HepG2 (cell line): Measurements from ENCODE around the gene GPR156. TPM values are rescaled to one million over a fixed set of nuclear protein-coding genes. Genes with fewer than 3 reads are reported as not detected.

ENCODE experiments used
- AGO1 ChIP-seq: fragments of 200-400 bp; formaldehyde crosslinking; IDR thresholded peaks from 2 replicates; pipeline ENCODE4 v1.6.1; 2017; ENCODE audit warnings: mild to moderate bottlenecking, low read depth, low read length, moderate library complexity; ENCODE audit not compliant: poor library complexity, severe bottlenecking
- BORCS8-MEF2B ChIP-seq: sonication (generic); formaldehyde crosslinking; IDR thresholded peaks from 2 replicates; pipeline ENCODE4 v1.8.0; 2022; ENCODE audit warnings: mild to moderate bottlenecking, missing genetic modification reagents
- ELF3 ChIP-seq: IDR thresholded peaks from 2 replicates; pipeline ENCODE4 v1.6.1; 2016; ENCODE audit warnings: missing genetic modification reagents, missing compliant biosample characterization
- EP300 ChIP-seq, 3 experiments: sonication (generic) in 1 of 3; formaldehyde crosslinking in 1 of 3; IDR thresholded peaks; 2 replicates each; pipeline versions ENCODE4 v1.5.1 to v1.6.1; 2011 to 2020; ENCODE audit warnings: low read depth in 2 of 3, low read length in 2 of 3, borderline replicate concordance in 1 of 3, improper control_type of control experiment in 1 of 3, mild to moderate bottlenecking in 1 of 3, missing genetic modification reagents in 1 of 3, moderate library complexity in 1 of 3
- IRF1 ChIP-seq: sonication (generic); formaldehyde crosslinking; IDR thresholded peaks from 2 replicates; pipeline ENCODE4 v1.4.0; 2020; ENCODE audit warnings: low read depth, mild to moderate bottlenecking, missing genetic modification reagents
- JARID2 ChIP-seq: sonication (generic); formaldehyde crosslinking; IDR thresholded peaks from 2 replicates; pipeline ENCODE4 v1.8.1; 2023; ENCODE audit warnings: missing genetic modification reagents, inconsistent platforms; ENCODE audit not compliant: insufficient replicate concordance
- JUND ChIP-seq: sonication (generic); formaldehyde crosslinking; IDR thresholded peaks from 2 replicates; pipeline ENCODE4 v1.8.0; 2022; ENCODE audit warnings: mild to moderate bottlenecking, missing genetic modification reagents
- KDM5A ChIP-seq: fragments of 200-600 bp; sonication (generic); IDR thresholded peaks from 2 replicates; pipeline ENCODE4 v1.7.0; 2018; ENCODE audit warnings: antibody characterized with exemption, mild to moderate bottlenecking, low read length, borderline replicate concordance
- MEF2D ChIP-seq: sonication (generic); formaldehyde crosslinking; IDR thresholded peaks from 2 replicates; pipeline ENCODE4 v1.5.1; 2020; ENCODE audit warnings: mild to moderate bottlenecking, missing genetic modification reagents
- PTBP1 ChIP-seq: fragments of 200-400 bp; formaldehyde crosslinking; IDR thresholded peaks from 2 replicates; pipeline ENCODE4 v1.6.1; 2018; ENCODE audit warnings: low read length, low read depth; ENCODE audit not compliant: poor library complexity, severe bottlenecking
- RXRB ChIP-seq: IDR thresholded peaks from 2 replicates; pipeline ENCODE4 v1.6.1; 2016; ENCODE audit warnings: borderline replicate concordance, missing genetic modification reagents, missing compliant biosample characterization
- SIX1 ChIP-seq: sonication (generic); formaldehyde crosslinking; IDR thresholded peaks from 2 replicates; pipeline ENCODE4 v1.4.0; 2020; ENCODE audit warnings: missing genetic modification reagents, borderline replicate concordance
- STAG1 ChIP-seq: sonication (generic); formaldehyde crosslinking; IDR thresholded peaks from 2 replicates; pipeline ENCODE4 v1.4.0; 2020; ENCODE audit warnings: missing genetic modification reagents
- TP53 ChIP-seq: sonication (generic); formaldehyde crosslinking; conservative IDR thresholded peaks from 2 replicates; pipeline ENCODE4 v1.4.0; 2020; ENCODE audit warnings: missing genetic modification reagents
- ZFP62 ChIP-seq: sonication (generic); formaldehyde crosslinking; IDR thresholded peaks from 2 replicates; pipeline ENCODE4 v1.4.0; 2020; ENCODE audit warnings: missing genetic modification reagents
- ZNF224 ChIP-seq: sonication (generic); formaldehyde crosslinking; IDR thresholded peaks from 2 replicates; pipeline ENCODE4 v1.5.0; 2020; ENCODE audit warnings: mild to moderate bottlenecking, missing genetic modification reagents
- ZNF546 ChIP-seq: sonication (generic); formaldehyde crosslinking; conservative IDR thresholded peaks from 2 replicates; pipeline ENCODE4 v1.8.1; 2023; ENCODE audit warnings: mild to moderate bottlenecking, missing genetic modification reagents
- ZNF569 ChIP-seq: sonication (generic); formaldehyde crosslinking; IDR thresholded peaks from 2 replicates; pipeline ENCODE4 v1.5.0; 2020; ENCODE audit warnings: mild to moderate bottlenecking, missing genetic modification reagents, moderate library complexity, borderline replicate concordance
- ZNF577 ChIP-seq: sonication (generic); formaldehyde crosslinking; IDR thresholded peaks from 2 replicates; pipeline ENCODE4 v1.4.0; 2020; ENCODE audit warnings: mild to moderate bottlenecking, low read depth, missing genetic modification reagents, borderline replicate concordance
- ZNF839 ChIP-seq: sonication (generic); formaldehyde crosslinking; IDR thresholded peaks from 2 replicates; pipeline ENCODE4 v1.4.0; 2020; ENCODE audit warnings: missing genetic modification reagents, mild to moderate bottlenecking, borderline replicate concordance
- polyA plus RNA-seq, 8 experiments: library from polyadenylated mRNA; depleted of rRNA in 3 of 8; stranded (reverse) in 7 of 8; unstranded in 1 of 8; fragments of >200 nt; fragmentation: Illumina TruSeq in 4 of 8; extraction: Trizol in 4 of 8; gene quantifications; 2 replicates each; pipeline versions ENCODE4 v1.2.1 to v1.2.3, GENCODE V29; 2011 to 2016; ENCODE audit warnings: low read depth in 4 of 8, missing spikeins in 1 of 8, mixed read lengths in 1 of 8; ENCODE audit not compliant: insufficient read depth in 1 of 8
- total RNA-seq, 5 experiments: library from RNA; depleted of rRNA; stranded (reverse); fragments of >200 nt; fragmentation: Illumina TruSeq; extraction: Trizol; gene quantifications; 2 replicates each; pipeline ENCODE4 v1.2.3, GENCODE V29; 2016; ENCODE audit warnings: low read depth in 1 of 5
- TF ChIP-seq, protein P1 (sequence below): sonication (generic); formaldehyde crosslinking; IDR thresholded peaks from 2 replicates; pipeline ENCODE4 v1.4.0; 2020; ENCODE audit warnings: missing genetic modification reagents, borderline replicate concordance
- TF ChIP-seq, protein P2 (sequence below): sonication (generic); formaldehyde crosslinking; IDR thresholded peaks from 2 replicates; pipeline ENCODE4 v1.5.0; 2020; ENCODE audit warnings: mild to moderate bottlenecking, missing genetic modification reagents, moderate library complexity

The GPR156 gene
- total and polyA plus RNA-seq, 2 of the 13 experiments (the other 11 are each of a cell fraction or from before 2014, with no cell fraction given), result not detected

GRCh38 chr3:120147072-120147871, 137.8 kb downstream of the GPR156 start (continued):
- TF ChIP-seq RXRB (CRISPR knock-in tag), result 0 out of 2 replicates have a peak, but pooled peaks have one; percentile 14
- no peak for TF ChIP-seq SIX1 (CRISPR knock-in tag)
- TF ChIP-seq ZNF839 (CRISPR knock-in tag), result no peak
- TF ChIP-seq AGO1, result no peak
- peak; percentile 64; the same call in 1 of the 2 replicates for TF ChIP-seq ELF3
- no peak for TF ChIP-seq PTBP1
- no peak for TF ChIP-seq BORCS8-MEF2B (CRISPR knock-in tag)
- no peak for TF ChIP-seq TP53 (CRISPR knock-in tag)
- no peak for TF ChIP-seq ZNF577 (CRISPR knock-in tag)
- peak; percentile 66 for TF ChIP-seq STAG1 (CRISPR knock-in tag)
- TF ChIP-seq JUND (CRISPR knock-in tag), result no peak
- TF ChIP-seq IRF1 (CRISPR knock-in tag), result no peak
- TF ChIP-seq, protein P1, sequence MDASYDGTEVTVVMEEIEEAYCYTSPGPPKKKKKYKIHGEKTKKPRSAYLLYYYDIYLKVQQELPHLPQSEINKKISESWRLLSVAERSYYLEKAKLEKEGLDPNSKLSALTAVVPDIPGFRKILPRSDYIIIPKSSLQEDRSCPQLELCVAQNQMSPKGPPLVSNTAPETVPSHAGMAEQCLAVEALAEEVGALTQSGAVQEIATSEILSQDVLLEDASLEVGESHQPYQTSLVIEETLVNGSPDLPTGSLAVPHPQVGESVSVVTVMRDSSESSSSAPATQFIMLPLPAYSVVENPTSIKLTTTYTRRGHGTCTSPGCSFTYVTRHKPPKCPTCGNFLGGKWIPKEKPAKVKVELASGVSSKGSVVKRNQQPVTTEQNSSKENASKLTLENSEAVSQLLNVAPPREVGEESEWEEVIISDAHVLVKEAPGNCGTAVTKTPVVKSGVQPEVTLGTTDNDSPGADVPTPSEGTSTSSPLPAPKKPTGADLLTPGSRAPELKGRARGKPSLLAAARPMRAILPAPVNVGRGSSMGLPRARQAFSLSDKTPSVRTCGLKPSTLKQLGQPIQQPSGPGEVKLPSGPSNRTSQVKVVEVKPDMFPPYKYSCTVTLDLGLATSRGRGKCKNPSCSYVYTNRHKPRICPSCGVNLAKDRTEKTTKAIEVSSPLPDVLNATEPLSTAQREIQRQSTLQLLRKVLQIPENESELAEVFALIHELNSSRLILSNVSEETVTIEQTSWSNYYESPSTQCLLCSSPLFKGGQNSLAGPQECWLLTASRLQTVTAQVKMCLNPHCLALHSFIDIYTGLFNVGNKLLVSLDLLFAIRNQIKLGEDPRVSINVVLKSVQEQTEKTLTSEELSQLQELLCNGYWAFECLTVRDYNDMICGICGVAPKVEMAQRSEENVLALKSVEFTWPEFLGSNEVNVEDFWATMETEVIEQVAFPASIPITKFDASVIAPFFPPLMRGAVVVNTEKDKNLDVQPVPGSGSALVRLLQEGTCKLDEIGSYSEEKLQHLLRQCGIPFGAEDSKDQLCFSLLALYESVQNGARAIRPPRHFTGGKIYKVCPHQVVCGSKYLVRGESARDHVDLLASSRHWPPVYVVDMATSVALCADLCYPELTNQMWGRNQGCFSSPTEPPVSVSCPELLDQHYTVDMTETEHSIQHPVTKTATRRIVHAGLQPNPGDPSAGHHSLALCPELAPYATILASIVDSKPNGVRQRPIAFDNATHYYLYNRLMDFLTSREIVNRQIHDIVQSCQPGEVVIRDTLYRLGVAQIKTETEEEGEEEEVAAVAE (CRISPR knock-in tag), result no peak
- TF ChIP-seq, protein P2, sequence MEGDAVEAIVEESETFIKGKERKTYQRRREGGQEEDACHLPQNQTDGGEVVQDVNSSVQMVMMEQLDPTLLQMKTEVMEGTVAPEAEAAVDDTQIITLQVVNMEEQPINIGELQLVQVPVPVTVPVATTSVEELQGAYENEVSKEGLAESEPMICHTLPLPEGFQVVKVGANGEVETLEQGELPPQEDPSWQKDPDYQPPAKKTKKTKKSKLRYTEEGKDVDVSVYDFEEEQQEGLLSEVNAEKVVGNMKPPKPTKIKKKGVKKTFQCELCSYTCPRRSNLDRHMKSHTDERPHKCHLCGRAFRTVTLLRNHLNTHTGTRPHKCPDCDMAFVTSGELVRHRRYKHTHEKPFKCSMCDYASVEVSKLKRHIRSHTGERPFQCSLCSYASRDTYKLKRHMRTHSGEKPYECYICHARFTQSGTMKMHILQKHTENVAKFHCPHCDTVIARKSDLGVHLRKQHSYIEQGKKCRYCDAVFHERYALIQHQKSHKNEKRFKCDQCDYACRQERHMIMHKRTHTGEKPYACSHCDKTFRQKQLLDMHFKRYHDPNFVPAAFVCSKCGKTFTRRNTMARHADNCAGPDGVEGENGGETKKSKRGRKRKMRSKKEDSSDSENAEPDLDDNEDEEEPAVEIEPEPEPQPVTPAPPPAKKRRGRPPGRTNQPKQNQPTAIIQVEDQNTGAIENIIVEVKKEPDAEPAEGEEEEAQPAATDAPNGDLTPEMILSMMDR (CRISPR knock-in tag), result peak; percentile 68
- TF ChIP-seq KDM5A, result no peak
- TF ChIP-seq ZNF569 (CRISPR knock-in tag), result no peak
- TF ChIP-seq ZNF546 (CRISPR knock-in tag), result no peak
- peak in 1 of 2 experiments; percentile 53; a peak in 1 of 4 replicates for TF ChIP-seq EP300 (IDR thresholded peaks at IDR 0.05; ENCODE audit: low read depth in 2 of 2, low read length in 2 of 2)
- no peak for TF ChIP-seq EP300 (CRISPR knock-in tag; IDR thresholded peaks at IDR 0.05; ENCODE audit: borderline replicate concordance)
- no peak for TF ChIP-seq JARID2 (CRISPR knock-in tag)
- TF ChIP-seq MEF2D (CRISPR knock-in tag), result peak; percentile 50; the same call in 1 of the 2 replicates
- TF ChIP-seq ZFP62, result no peak
- TF ChIP-seq ZNF224 (CRISPR knock-in tag), result no peak
